Mucosa of rectum (tissue), 2 donors: Measurements from ENCODE around the gene RDH13.

ENCODE experiments used
- H3K27ac ChIP-seq, 2 donors: one replicate each; pipeline ENCODE4 v1.7.0; 2013; ENCODE audit warnings: inconsistent platforms in 2 of 2, low read depth in 2 of 2, low read length in 2 of 2
- H3K27me3 ChIP-seq, 2 donors: one replicate each; pipeline ENCODE4 v1.7.0; 2013; ENCODE audit warnings: low read length in 2 of 2; ENCODE audit not compliant: control insufficient read depth in 2 of 2, insufficient read depth in 2 of 2
- H3K36me3 ChIP-seq, 2 donors: one replicate each; pipeline ENCODE4 v1.7.0; 2013; ENCODE audit warnings: low read length in 2 of 2; ENCODE audit not compliant: control insufficient read depth in 2 of 2, insufficient read depth in 2 of 2
- H3K4me1 ChIP-seq, 2 donors: one replicate each; pipeline ENCODE4 v1.7.0; 2013; ENCODE audit warnings: low read length in 2 of 2, mild to moderate bottlenecking in 1 of 2; ENCODE audit not compliant: control insufficient read depth in 2 of 2, insufficient read depth in 2 of 2
- H3K4me3 ChIP-seq, 2 donors: one replicate each; pipeline ENCODE4 v1.7.0; 2013; ENCODE audit warnings: low read length in 2 of 2
- H3K9ac ChIP-seq, 2 donors: one replicate each; pipeline ENCODE4 v1.7.0; 2013; ENCODE audit warnings: low read length in 2 of 2, low read depth in 1 of 2, mild to moderate bottlenecking in 1 of 2
- H3K9me3 ChIP-seq, 2 donors: one replicate each; pipeline ENCODE4 v1.7.0; 2013; ENCODE audit warnings: low read length in 2 of 2; ENCODE audit not compliant: control insufficient read depth in 2 of 2
- donor health status: healthy.
- donor health status: Normal muscosa, but diverticular disease.

Gene RDH13

GRCh38 chr19:55099557-55100506 is 36.9 kb upstream of the RDH13 start:
- Histone ChIP-seq H3K4me3 (no peak overlapping the region), H3K9ac (no peak overlapping the region), H3K27ac (no peak overlapping the region), H3K36me3 (peaks cover 15 to 29% of the 10 kb centered on the region in 2 donors), H3K27me3 (no peaks in the 10 kb centered on the region), H3K4me1 (no peaks in the 10 kb centered on the region), H3K9me3 (no peaks in the 10 kb centered on the region)

- H3K27me3 ChIP-seq, result no peaks in the 10 kb centered on the region
- H3K9ac ChIP-seq, result no peak overlapping the region
- H3K36me3 ChIP-seq, result peaks cover 21 to 36% of the 10 kb centered on the region in 2 donors
- H3K4me3 ChIP-seq, result no peak overlapping the region
- no peak overlapping the region for H3K27ac ChIP-seq
- H3K9me3 ChIP-seq, result no peaks in the 10 kb centered on the region
- H3K4me1 ChIP-seq, result no peaks in the 10 kb centered on the region
Observed at GRCh38 chr19:55098716-55099556, 36.0 kb upstream of the RDH13 start.

DNA sequence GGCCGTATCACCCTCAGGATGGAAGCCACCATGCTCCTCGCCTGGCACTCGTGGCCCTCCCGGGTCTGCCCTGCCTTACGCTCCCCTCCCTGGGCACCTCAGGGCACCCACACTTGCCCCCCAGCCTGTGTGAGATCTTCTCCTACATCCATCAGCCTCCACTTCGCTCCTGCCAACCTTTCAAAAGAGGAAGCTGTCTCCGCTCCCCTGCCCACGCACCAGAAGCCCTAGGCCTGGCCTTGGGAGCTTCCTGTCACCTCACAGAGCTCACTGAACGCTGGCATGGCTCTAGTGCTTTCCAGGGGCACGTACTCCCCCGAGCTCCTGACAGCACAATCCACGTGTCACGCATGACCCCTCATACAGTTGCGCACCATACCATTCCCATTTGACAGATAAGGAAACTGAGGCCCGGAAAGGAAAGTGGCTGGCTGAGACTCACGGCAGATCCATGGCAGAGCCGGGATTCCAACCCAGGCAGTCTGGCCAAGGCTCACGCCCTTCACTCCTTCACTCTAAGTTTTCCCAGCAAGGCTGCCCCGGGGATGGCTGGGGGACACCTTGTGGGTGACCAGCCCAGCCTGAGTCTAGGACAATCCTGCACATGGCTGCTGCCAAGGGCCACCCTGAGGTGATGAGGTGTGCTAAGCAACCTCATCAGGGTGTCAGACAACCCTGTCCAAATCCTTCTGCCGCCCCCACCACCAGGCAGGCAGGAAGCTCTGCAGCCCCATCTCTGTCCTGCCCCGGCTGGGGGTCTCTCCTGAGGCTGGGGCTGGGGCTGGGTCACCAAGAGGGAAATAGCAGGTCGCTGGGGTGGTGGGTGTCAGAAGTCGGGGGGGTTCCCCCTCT is 35.1 kb upstream of the RDH13 start:
- peaks cover 21 to 36% of the 10 kb centered on the region in 2 donors for H3K36me3 ChIP-seq

GRCh38 chr19:55096061-55096701 is 33.2 kb upstream of the RDH13 start:
- no peaks in the 10 kb centered on the region for H3K9me3 ChIP-seq
- no peaks in the 10 kb centered on the region for H3K4me1 ChIP-seq
- peaks cover 18 to 25% of the 10 kb centered on the region in 2 donors for H3K36me3 ChIP-seq
- H3K27me3 ChIP-seq, result no peaks in the 10 kb centered on the region
- H3K27ac ChIP-seq, result no peak overlapping the region
- no peak overlapping the region for H3K9ac ChIP-seq
- H3K4me3 ChIP-seq, result no peak overlapping the region

More for the DNA sequence above, 35.1 kb upstream of the RDH13 start:
- H3K27me3 ChIP-seq, result no peaks in the 10 kb centered on the region
- H3K9me3 ChIP-seq, result no peaks in the 10 kb centered on the region
- H3K4me3 ChIP-seq, result no peak overlapping the region
- H3K4me1 ChIP-seq, result no peaks in the 10 kb centered on the region
- H3K27ac ChIP-seq, result no peak overlapping the region
- no peak overlapping the region for H3K9ac ChIP-seq

DNA sequence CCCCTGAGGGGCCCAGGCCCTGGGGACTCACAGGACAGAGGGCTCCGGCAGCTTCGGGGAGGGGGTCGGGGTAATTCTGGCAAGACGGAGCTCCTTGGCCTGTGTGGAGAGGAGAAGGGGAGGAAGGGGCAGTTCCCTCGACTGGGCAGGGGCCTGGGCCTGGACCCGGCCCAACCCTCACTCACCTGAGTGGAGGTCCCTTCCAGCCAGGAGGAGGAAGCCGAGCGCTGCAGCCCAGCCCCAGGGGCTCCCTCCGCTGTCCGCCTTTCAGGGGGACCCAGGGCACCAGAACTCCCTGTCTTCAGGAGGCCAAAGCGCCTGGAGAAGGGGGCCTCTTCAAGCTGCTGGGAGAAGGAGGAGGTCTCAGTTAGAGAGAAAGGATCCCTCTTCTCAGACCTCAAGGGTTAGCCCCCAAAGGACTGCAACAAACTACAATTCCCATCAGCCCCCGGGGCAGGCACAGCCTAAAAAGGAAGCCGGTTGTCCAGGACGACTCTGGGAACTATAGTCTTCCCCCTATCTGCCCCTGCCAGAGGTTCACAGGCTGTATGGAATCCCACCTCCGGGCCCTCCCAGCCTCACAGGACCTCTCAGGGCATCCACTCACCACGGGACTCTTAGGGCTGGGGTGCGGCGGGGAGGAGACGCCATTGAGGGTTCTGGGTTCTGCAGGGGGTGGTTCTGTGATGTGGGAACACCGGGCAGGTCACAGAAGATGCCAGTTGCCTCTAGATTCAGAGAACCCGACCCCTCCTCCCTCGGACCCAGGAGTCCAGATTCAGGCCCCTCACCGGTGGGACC is 32.5 kb upstream of the RDH13 start:
- H3K9me3 ChIP-seq, result no peaks in the 10 kb centered on the region
- no peak overlapping the region for H3K27ac ChIP-seq
- H3K4me1 ChIP-seq, result no peaks in the 10 kb centered on the region
- no peak overlapping the region for H3K4me3 ChIP-seq
- no peak overlapping the region for H3K9ac ChIP-seq
- peaks cover 21 to 28% of the 10 kb centered on the region in 2 donors for H3K36me3 ChIP-seq
- H3K27me3 ChIP-seq, result no peaks in the 10 kb centered on the region

GRCh38 chr19:55094456-55095259 is 31.7 kb upstream of the RDH13 start:
- Histone ChIP-seq H3K27ac (no peak overlapping the region), H3K4me1 (no peaks in the 10 kb centered on the region), H3K9me3 (no peaks in the 10 kb centered on the region), H3K27me3 (no peaks in the 10 kb centered on the region), H3K9ac (no peak overlapping the region), H3K4me3 (no peak overlapping the region), H3K36me3 (peaks cover 18 to 29% of the 10 kb centered on the region in 2 donors)

DNA sequence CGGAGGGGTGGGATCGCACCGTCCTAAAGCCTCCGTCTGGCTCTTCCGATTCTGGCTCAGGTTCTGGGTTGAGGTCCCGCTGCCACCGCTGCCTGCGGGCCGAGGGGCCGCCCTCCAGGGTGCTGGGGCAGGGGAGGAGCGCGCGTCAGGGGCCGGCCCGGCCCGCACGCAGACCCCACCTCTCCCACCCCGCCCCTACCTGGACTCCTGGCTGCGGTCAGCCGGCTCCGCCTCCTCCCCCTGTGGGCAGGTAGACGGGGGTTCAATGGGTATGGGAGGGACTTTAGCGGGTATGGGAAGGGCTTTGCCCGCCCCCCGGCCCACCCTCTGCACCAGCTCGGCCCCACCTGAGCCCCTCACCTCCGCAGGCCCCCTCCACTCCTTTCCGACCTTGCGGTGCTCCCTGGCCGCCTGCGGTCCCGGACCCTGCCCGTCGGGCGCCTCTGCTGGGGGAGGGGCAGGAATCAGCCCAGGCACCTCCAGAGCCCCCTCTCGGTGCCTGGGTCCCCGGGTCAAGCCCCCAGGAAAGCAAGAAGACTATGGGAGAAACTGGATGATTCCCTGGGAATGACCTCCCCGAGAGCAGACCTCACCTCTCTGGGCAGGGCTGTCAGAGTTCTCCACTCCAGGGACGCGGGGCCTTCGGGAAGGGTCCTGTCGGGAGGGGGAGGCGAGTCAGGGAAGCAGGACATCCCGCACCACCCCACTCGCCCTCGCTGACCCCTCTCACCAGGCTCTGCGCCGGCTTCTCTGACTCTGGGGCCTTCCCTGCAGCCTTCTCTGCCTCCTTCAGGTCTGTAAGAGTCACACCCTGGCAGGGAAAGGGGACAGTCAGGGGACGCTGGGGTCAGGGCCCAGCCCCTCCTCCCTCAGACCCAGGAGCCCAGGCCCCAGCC is 29.7 kb upstream of the RDH13 start:
- Histone ChIP-seq H3K9ac (no peak overlapping the region), H3K27ac (no peak overlapping the region), H3K9me3 (no peaks in the 10 kb centered on the region), H3K27me3 (peaks cover 0 to 2% of the 10 kb centered on the region in 2 donors), H3K4me3 (no peak overlapping the region), H3K4me1 (peaks cover 3% of the 10 kb centered on the region in 2 donors), H3K36me3 (peaks cover 18 to 24% of the 10 kb centered on the region in 2 donors)

GRCh38 chr19:55091955-55092354 is 29.0 kb upstream of the RDH13 start:
- Histone ChIP-seq H3K9me3 (no peaks in the 10 kb centered on the region), H3K4me3 (no peak overlapping the region), H3K36me3 (peaks cover 18 to 24% of the 10 kb centered on the region in 2 donors), H3K27me3 (peaks cover 0 to 5% of the 10 kb centered on the region in 2 donors), H3K9ac (no peak overlapping the region), H3K27ac (no peak overlapping the region), H3K4me1 (peaks cover 8 to 9% of the 10 kb centered on the region in 2 donors)
